Stomach (tissue), 4 donors: ENCODE data around the gene OR5K1.

Source experiments
- EP300 ChIP-seq: sonication (generic); formaldehyde crosslinking; IDR thresholded peaks from one replicate; pipeline ENCODE4 v1.6.1; 2017; ENCODE audit warnings: antibody characterized with exemption
- POLR2A ChIP-seq, 4 donors: fragments of 450-650 bp; IDR thresholded peaks; one replicate each; pipeline ENCODE4 v1.6.1; 2016; ENCODE audit warnings: antibody characterized with exemption in 4 of 4, control low read depth in 2 of 4, mild to moderate bottlenecking in 1 of 4, moderate library complexity in 1 of 4
- POLR2AphosphoS5 ChIP-seq, 3 donors: sonication (generic); formaldehyde crosslinking; IDR thresholded peaks; one replicate each; pipeline ENCODE4 v1.6.1; 2016; ENCODE audit warnings: antibody characterized with exemption in 3 of 3
- TF ChIP-seq, protein P1 (sequence below), 7 experiments: fragments of 450-650 bp in 4 of 7; fragments of 200-600 bp in 3 of 7; sonication (generic) in 3 of 7; IDR thresholded peaks; one replicate each; pipeline ENCODE4 v1.5.1; 2016 to 2019; ENCODE audit warnings: antibody characterized with exemption in 7 of 7, control low read depth in 2 of 7, mild to moderate bottlenecking in 1 of 7

DNA sequence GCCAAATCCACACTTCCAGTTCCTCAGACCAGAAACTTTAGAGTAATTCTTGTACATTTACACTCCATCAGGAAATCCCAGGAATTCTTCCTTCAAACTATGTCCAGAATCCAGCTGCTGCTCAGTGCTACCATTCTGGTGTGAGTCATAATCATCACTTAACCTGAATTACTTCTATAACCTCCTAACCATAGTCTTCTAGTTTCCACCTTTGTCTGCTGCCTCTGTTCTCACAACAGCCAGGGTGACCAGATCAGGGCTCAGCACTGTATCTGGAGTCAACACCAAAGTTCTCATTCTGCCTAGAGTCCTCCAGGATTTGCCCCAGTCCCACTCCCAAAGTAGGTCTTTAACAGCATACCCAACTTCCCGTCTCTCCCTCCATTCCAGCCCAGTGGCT is 56.4 kb downstream of the OR5K1 start:
- TF ChIP-seq, protein P1, sequence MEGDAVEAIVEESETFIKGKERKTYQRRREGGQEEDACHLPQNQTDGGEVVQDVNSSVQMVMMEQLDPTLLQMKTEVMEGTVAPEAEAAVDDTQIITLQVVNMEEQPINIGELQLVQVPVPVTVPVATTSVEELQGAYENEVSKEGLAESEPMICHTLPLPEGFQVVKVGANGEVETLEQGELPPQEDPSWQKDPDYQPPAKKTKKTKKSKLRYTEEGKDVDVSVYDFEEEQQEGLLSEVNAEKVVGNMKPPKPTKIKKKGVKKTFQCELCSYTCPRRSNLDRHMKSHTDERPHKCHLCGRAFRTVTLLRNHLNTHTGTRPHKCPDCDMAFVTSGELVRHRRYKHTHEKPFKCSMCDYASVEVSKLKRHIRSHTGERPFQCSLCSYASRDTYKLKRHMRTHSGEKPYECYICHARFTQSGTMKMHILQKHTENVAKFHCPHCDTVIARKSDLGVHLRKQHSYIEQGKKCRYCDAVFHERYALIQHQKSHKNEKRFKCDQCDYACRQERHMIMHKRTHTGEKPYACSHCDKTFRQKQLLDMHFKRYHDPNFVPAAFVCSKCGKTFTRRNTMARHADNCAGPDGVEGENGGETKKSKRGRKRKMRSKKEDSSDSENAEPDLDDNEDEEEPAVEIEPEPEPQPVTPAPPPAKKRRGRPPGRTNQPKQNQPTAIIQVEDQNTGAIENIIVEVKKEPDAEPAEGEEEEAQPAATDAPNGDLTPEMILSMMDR (IDR thresholded peaks at IDR 0.05): no peak
- TF ChIP-seq POLR2A (IDR thresholded peaks at IDR 0.05): no peak
- TF ChIP-seq POLR2AphosphoS5 (IDR thresholded peaks at IDR 0.05): no peak
- no peak for TF ChIP-seq EP300
